Mesenchymal stem cell (in vitro differentiated cells and primary cell): ENCODE data around the gene AP4M1.
"Not testable (repeated sequence)": the region's sequence is repeated elsewhere in the genome, so short reads cannot be mapped to it uniquely, and the experiment has no call there.

Source experiments
- DNase-seq: peaks from one replicate; pipeline ENCODE4 v3.0.0-alpha.2; 2013
- H2AFZ ChIP-seq: one replicate; pipeline ENCODE4 v1.6.1; 2013; ENCODE audit warnings: low read depth, mild to moderate bottlenecking, control low read depth, inconsistent platforms, low read length, moderate library complexity
- H2AK5ac ChIP-seq: 2 replicates; pipeline ENCODE4 v1.6.1; 2013; ENCODE audit warnings: low read length, moderate library complexity, mild to moderate bottlenecking, inconsistent platforms; ENCODE audit not compliant: severe bottlenecking
- H2BK120ac ChIP-seq: one replicate; pipeline ENCODE4 v1.6.1; 2013; ENCODE audit warnings: low read depth, mild to moderate bottlenecking, inconsistent platforms, low read length, moderate library complexity
- H2BK12ac ChIP-seq, 2 experiments: one replicate each; pipeline ENCODE4 v1.6.1; 2013; ENCODE audit warnings: inconsistent platforms in 2 of 2, low read length in 2 of 2, mild to moderate bottlenecking in 2 of 2, moderate library complexity in 2 of 2, control low read depth in 1 of 2
- H2BK15ac ChIP-seq: one replicate; pipeline ENCODE4 v1.6.1; 2013; ENCODE audit warnings: mild to moderate bottlenecking, low read depth, inconsistent platforms; ENCODE audit not compliant: poor library complexity, severe bottlenecking
- H2BK5ac ChIP-seq: 2 replicates; pipeline ENCODE4 v1.6.1; 2013; ENCODE audit warnings: low read depth, mild to moderate bottlenecking, low read length, control low read depth, inconsistent platforms; ENCODE audit not compliant: poor library complexity, severe bottlenecking
- H3K14ac ChIP-seq, 2 experiments: one replicate each; pipeline ENCODE4 v1.6.1; 2013; ENCODE audit warnings: inconsistent platforms in 2 of 2, low read length in 2 of 2, control low read depth in 1 of 2, mild to moderate bottlenecking in 1 of 2, moderate library complexity in 1 of 2
- H3K18ac ChIP-seq, 2 experiments: one replicate each; pipeline ENCODE4 v1.6.1; 2013; ENCODE audit warnings: inconsistent platforms in 2 of 2, low read length in 2 of 2, control low read depth in 1 of 2, low read depth in 1 of 2, mild to moderate bottlenecking in 1 of 2
- H3K23ac ChIP-seq, 2 experiments: one replicate each; pipeline ENCODE4 v1.6.1; 2013; ENCODE audit warnings: inconsistent platforms in 2 of 2, low read length in 2 of 2, mild to moderate bottlenecking in 2 of 2, moderate library complexity in 2 of 2, control low read depth in 1 of 2
- H3K27ac ChIP-seq: 2 replicates; pipeline ENCODE4 v1.5.1; 2013; ENCODE audit warnings: mild to moderate bottlenecking, moderate library complexity, low read length, control low read depth, inconsistent platforms; ENCODE audit not compliant: poor library complexity, severe bottlenecking
- H3K27me3 ChIP-seq, 2 experiments: 2 replicates each; pipeline versions ENCODE4 v1.6.1 to v1.7.0; 2013; ENCODE audit warnings: low read length in 2 of 2, mild to moderate bottlenecking in 2 of 2, moderate library complexity in 2 of 2, control low read depth in 1 of 2, inconsistent platforms in 1 of 2; ENCODE audit not compliant: control insufficient read depth in 1 of 2, insufficient read depth in 1 of 2
- H3K36me3 ChIP-seq, 2 experiments: 2 replicates each; pipeline versions ENCODE4 v1.6.1 to v1.7.0; 2013; ENCODE audit warnings: low read length in 2 of 2, control low read depth in 1 of 2, inconsistent platforms in 1 of 2, low read depth in 1 of 2, mild to moderate bottlenecking in 1 of 2; ENCODE audit not compliant: insufficient read depth in 2 of 2, control insufficient read depth in 1 of 2
- H3K4ac ChIP-seq, 2 experiments: one replicate each; pipeline ENCODE4 v1.6.1; 2013; ENCODE audit warnings: inconsistent platforms in 2 of 2, low read length in 2 of 2, mild to moderate bottlenecking in 2 of 2, moderate library complexity in 2 of 2, control low read depth in 1 of 2, low read depth in 1 of 2
- H3K4me1 ChIP-seq: 2 replicates; pipeline ENCODE4 v1.6.1; 2013; ENCODE audit warnings: low read depth, low read length, control low read depth; ENCODE audit not compliant: control insufficient read depth, insufficient read depth
- H3K4me2 ChIP-seq: 2 replicates; pipeline ENCODE4 v1.6.1; 2013; ENCODE audit warnings: low read length, mild to moderate bottlenecking, inconsistent platforms; ENCODE audit not compliant: poor library complexity, severe bottlenecking
- H3K4me3 ChIP-seq, 2 experiments: 2 replicates each; pipeline versions ENCODE4 v1.5.1 to v1.7.0; 2013; ENCODE audit warnings: low read length in 2 of 2, mild to moderate bottlenecking in 2 of 2, control low read depth in 1 of 2, low read depth in 1 of 2; ENCODE audit not compliant: insufficient read depth in 1 of 2
- H3K79me1 ChIP-seq: replicated peaks from 2 replicates; pipeline ENCODE4 v1.6.1; 2013; ENCODE audit warnings: mild to moderate bottlenecking, control low read depth, low read length, inconsistent platforms; ENCODE audit not compliant: poor library complexity, severe bottlenecking
- H3K9ac ChIP-seq: 2 replicates; pipeline ENCODE4 v1.7.0; 2013; ENCODE audit warnings: mild to moderate bottlenecking, low read length, moderate library complexity
- H3K9me3 ChIP-seq: 2 replicates; pipeline ENCODE4 v1.7.0; 2013; ENCODE audit warnings: mild to moderate bottlenecking, low read length; ENCODE audit not compliant: control insufficient read depth
- H4K8ac ChIP-seq: one replicate; pipeline ENCODE4 v1.6.1; 2013; ENCODE audit warnings: inconsistent platforms, mild to moderate bottlenecking, low read length, moderate library complexity
- H4K91ac ChIP-seq: one replicate; pipeline ENCODE4 v1.6.1; 2013; ENCODE audit warnings: mild to moderate bottlenecking, low read length, inconsistent platforms
- WGBS: methylation state at CpG from one replicate; pipeline ENCODE4 v1.1.7; 2013; ENCODE audit warnings: mixed read lengths; 5-methylcytosine and 5-hydroxymethylcytosine counted together

The AP4M1 gene

DNA sequence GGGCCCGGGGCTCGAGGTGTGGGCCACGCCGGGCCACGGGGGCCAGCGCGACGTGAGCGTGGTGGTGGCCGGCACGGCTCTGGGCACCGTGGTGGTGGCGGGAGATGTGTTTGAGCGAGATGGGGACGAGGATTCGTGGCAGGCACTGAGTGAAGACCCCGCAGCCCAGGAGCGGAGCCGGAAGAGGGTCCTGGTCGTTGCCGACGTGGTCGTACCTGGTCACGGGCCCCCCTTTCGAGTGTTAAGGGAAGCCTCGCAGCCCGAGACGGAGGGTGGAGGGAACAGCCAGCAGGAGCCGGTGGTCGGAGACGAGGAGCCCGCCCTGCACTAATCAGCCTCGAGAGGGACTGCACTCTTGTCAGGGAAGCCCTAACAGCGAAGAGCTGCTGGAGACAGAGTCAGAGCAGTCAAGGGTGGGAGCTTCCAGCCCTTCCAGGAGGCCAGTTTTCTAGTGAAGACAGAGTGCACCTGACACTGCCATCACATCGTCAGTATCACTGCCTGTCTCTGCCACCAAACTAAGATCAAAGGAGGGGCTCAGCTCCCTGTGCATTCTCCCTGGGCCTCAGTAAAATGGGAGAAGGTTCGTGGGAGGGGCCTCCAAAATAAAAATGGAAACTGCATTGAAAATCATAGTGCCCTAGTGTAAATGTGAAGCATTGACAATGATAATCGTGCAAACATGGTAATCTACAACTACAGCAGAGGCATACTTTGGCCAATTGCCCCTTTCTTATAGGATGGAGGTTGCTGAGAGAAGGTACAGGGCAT lies 26.6 kb downstream of the AP4M1 start:
- H3K9ac ChIP-seq = peak overlapping the region; percentile 98
- DNase-seq = peak; percentile 60
- peak overlapping the region; percentile 96 for H4K91ac ChIP-seq
- H3K9me3 ChIP-seq = no peaks in the 10 kb centered on the region
- peak overlapping the region; percentile 95 for H2BK15ac ChIP-seq
- H3K23ac ChIP-seq = no peak overlapping the region
- H3K4me1 ChIP-seq = peaks cover 17% of the 10 kb centered on the region
- H3K4ac ChIP-seq = peak overlapping the region; percentile 97 to 99
- H4K8ac ChIP-seq = peak overlapping the region; percentile 99
- peak overlapping the region; percentile 97 for H2BK120ac ChIP-seq
- H2BK5ac ChIP-seq = no peak overlapping the region
- peak overlapping the region; percentile 86 for H3K4me2 ChIP-seq
- H3K14ac ChIP-seq = peak overlapping the region in 1 of 2 experiments; percentile 100
- no peaks in the 10 kb centered on the region for H3K27me3 ChIP-seq
- no peak overlapping the region for H3K27ac ChIP-seq
- H2AK5ac ChIP-seq = no peak overlapping the region
- peak overlapping the region; percentile 74 to 84 for H2BK12ac ChIP-seq
- peak overlapping the region; percentile 79 for H2AFZ ChIP-seq
- peak overlapping the region; percentile 92 to 93 for H3K4me3 ChIP-seq
- 5% methylated on average over 36 of the region's 37 CpGs for WGBS
- peak overlapping the region; percentile 97 to 99 for H3K18ac ChIP-seq
- H3K36me3 ChIP-seq = peaks cover 9 to 19% of the 10 kb centered on the region in 2 experiments
- peaks cover 14% of the 10 kb centered on the region for H3K79me1 ChIP-seq

DNA sequence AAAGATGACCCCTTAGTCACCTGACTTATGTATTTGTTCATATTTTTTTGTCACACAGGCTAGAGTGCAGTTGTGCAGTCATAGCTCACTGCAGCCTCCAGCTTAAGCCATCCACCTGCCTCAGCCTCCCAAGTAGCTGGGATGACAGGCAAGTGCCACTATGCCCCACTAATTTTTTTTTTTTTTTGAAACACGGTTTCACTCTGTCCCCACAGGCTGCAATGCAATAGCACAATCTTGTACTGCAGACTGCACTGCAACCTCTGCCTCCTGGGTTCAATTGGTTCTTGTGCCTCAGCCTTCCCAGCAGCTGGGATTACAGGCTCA lies 27.2 kb downstream of the AP4M1 start:
- no peak overlapping the region for H2BK120ac ChIP-seq
- H2AFZ ChIP-seq = no peak overlapping the region
- H3K9me3 ChIP-seq = no peaks in the 10 kb centered on the region
- peaks cover 17% of the 10 kb centered on the region for H3K4me1 ChIP-seq
- no peak overlapping the region for H3K18ac ChIP-seq
- H2AK5ac ChIP-seq = no peak overlapping the region
- H2BK5ac ChIP-seq = no peak overlapping the region
- no peak for DNase-seq
- no peak overlapping the region for H3K23ac ChIP-seq
- no peak overlapping the region for H4K91ac ChIP-seq
- no peak overlapping the region for H2BK15ac ChIP-seq
- no peak overlapping the region for H3K4me2 ChIP-seq
- H3K27ac ChIP-seq = no peak overlapping the region
- no peak overlapping the region for H3K14ac ChIP-seq
- no peak overlapping the region for H3K4ac ChIP-seq
- H3K27me3 ChIP-seq = no peaks in the 10 kb centered on the region
- peaks cover 14% of the 10 kb centered on the region for H3K79me1 ChIP-seq
- peak overlapping the region; percentile 98 for H3K9ac ChIP-seq
- no peak overlapping the region for H2BK12ac ChIP-seq
- H3K4me3 ChIP-seq = peak overlapping the region in 1 of 2 experiments; percentile 92
- H3K36me3 ChIP-seq = peaks cover 7 to 19% of the 10 kb centered on the region in 2 experiments
- H4K8ac ChIP-seq = no peak overlapping the region
- 89% methylated on average over 1 of the region's 1 CpG for WGBS

DNA sequence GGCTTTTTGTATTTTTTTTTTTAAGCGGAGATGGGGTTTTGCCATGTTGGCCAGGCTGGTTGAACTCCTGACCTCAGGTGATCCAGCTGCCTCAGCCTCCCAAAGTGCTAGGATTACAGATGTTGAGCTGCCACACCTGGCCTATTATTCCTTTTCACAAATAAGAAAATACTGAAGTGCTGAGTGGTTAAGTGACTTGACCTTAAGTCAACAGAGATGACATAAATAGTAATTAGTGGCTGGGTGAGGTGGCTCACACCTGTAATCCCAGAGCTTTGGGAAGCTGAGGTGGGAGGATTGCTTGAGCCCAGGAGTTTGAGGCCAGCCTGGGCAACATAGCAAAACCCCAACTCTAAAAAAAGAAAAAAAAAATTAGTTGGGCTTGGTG lies 28.8 kb downstream of the AP4M1 start:
- H3K36me3 ChIP-seq, H2BK12ac ChIP-seq: not testable (repeated sequence)

DNA sequence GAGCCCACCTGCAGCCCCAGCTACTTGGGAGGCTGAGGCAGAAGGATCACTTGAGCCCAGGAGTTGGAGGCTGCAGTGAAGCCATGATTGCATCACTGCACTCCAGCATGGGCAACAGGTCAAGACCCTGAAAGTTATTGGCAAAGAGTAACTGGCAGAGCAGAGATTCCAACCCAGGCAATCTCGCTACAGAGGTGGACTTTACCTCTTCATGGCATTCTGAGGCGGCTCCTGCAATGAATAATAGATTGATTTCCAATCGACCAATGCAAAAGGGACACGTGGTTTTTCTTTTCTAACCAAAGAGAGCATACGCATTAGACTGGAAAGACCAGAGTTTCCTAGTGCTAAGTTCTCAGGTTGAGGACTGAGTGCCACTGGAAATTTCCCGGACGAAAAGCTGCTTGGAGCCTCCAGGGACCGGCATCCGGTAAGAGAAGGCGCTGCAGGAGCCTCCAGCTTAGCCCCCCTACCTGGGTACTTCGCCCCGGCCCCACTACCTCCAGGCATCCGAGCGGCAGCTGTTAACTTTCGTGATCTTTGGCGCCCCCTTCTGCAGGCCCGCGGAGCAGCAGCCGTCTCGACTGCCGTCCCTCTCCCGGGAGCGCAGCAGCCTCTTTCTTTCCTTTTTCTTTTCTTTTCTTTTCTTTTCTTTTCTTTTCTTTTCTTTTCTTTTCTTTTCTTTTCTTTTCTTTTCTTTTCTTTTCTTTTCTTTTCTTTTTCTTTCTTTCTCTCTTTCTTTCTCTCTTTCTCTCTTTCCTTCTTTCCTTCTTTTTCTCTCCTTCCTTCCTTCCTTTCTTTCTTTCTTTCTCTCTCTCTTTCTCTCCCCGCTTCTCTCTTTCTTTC lies 29.4 kb downstream of the AP4M1 start:
- H3K18ac ChIP-seq = peak overlapping the region in 1 of 2 experiments; percentile 12
- H3K4ac ChIP-seq = peak overlapping the region in 1 of 2 experiments; percentile 2
- no peaks in the 10 kb centered on the region for H3K9me3 ChIP-seq
- no peak overlapping the region for H3K27ac ChIP-seq
- no peak overlapping the region for H3K14ac ChIP-seq
- peaks cover 7% of the 10 kb centered on the region for H3K79me1 ChIP-seq
- no peaks in the 10 kb centered on the region for H3K36me3 ChIP-seq
- peak; percentile 55 for DNase-seq
- no peak overlapping the region for H3K23ac ChIP-seq
- peak overlapping the region in 1 of 2 experiments; percentile 35 for H3K4me3 ChIP-seq
- no peak overlapping the region for H2BK15ac ChIP-seq
- H2AFZ ChIP-seq = no peak overlapping the region
- 15% methylated on average over 24 of the region's 24 CpGs for WGBS
- peak overlapping the region; percentile 62 for H3K9ac ChIP-seq
- H3K4me2 ChIP-seq = peak overlapping the region; percentile 72
- H3K4me1 ChIP-seq = peaks cover 17% of the 10 kb centered on the region
- no peaks in the 10 kb centered on the region for H3K27me3 ChIP-seq
- H2BK120ac ChIP-seq = no peak overlapping the region
- H2BK5ac ChIP-seq = no peak overlapping the region
- H4K8ac ChIP-seq = no peak overlapping the region
- no peak overlapping the region for H2AK5ac ChIP-seq
- no peak overlapping the region for H4K91ac ChIP-seq
- H2BK12ac ChIP-seq = peak overlapping the region in 1 of 2 experiments; percentile 39

More for the DNA sequence above, 28.8 kb downstream of the AP4M1 start:
- not testable (repeated sequence) for H4K91ac ChIP-seq, H2BK120ac ChIP-seq, H3K4ac ChIP-seq, DNase-seq, H3K9me3 ChIP-seq, H2AK5ac ChIP-seq, H3K27me3 ChIP-seq, H3K23ac ChIP-seq, H3K27ac ChIP-seq, H2BK5ac ChIP-seq, H2BK15ac ChIP-seq, H3K9ac ChIP-seq, H3K18ac ChIP-seq, H4K8ac ChIP-seq, H3K4me2 ChIP-seq, H2AFZ ChIP-seq, H3K14ac ChIP-seq, H3K4me3 ChIP-seq
- peaks cover 17% of the 10 kb centered on the region for H3K4me1 ChIP-seq
- 75% methylated on average over 1 of the region's 1 CpG for WGBS
- H3K79me1 ChIP-seq = peaks cover 11% of the 10 kb centered on the region
